Activated CD4-positive, alpha-beta T cell treated with anti-CD3 and anti-CD28 coated beads, Interleukin-2, amount 50 U/mL, for 48 hours (primary cell): Measurements from ENCODE around the gene UNKL.
"Not testable (repeated sequence)": the region's sequence is repeated elsewhere in the genome, so short reads cannot be mapped to it uniquely, and the experiment has no call there.

ENCODE experiments used
- DNase-seq, 2 experiments: peaks; one replicate each; pipeline ENCODE4 v3.0.0-alpha.2; 2020

Gene UNKL

DNA sequence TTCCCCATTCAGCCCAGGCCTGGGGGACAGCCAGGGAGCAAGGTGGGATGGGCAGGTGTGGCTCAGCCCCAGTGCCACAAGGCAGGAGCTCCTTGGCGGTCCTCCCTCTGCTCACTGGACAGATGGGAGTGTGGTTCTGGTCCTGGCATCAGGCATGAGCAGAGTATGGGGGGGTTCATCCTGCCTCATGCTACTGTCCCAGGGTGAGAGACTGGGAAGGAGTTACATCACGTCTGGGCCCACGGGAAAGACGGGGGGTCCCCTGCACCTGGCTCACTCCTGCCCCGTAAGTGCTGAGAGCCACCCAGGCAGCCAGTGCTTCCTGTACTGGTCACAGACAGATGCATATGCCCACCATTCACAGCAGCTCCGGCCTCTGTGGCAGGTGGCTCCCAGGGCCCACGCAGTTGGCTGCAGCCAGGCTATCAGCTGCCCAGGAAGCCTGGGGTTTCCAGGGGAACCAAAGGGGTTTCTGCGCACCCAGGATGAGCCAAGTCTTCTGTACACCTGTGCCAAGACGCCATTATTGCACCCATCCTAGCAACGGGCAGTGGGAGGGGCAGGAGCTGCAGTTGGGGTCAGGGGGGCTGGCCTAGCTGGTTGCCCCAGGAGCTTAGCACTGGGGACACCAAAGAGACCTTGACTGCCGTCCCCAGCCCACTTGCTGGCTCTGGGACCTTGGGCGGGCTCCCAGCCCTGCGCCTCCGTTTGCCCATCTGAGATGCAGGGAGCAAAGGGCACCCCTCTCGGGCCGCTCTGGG, 79.1 kb downstream of the UNKL start:
- DNase-seq = no peak

DNA sequence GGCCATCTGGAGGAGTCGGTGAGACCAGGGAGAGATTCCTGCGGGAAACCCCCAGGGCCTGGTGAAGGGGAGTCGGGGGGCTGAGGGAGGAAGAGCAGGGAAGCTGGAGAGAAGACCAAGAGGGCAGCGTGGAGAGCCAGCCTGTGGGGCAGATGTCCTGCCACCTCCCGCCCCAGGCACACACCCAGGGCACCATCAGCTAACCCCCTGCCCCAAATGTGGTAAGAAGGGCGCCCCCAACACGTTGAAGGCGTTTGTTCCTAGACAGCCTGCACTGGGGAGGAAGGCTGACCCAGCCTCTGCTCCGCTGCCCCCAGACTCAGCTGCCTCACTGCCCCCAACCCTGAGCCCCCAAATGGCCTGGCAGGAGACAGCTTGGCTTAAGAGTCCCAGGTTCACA, 79.8 kb downstream of the UNKL start:
- no peak for DNase-seq

DNA sequence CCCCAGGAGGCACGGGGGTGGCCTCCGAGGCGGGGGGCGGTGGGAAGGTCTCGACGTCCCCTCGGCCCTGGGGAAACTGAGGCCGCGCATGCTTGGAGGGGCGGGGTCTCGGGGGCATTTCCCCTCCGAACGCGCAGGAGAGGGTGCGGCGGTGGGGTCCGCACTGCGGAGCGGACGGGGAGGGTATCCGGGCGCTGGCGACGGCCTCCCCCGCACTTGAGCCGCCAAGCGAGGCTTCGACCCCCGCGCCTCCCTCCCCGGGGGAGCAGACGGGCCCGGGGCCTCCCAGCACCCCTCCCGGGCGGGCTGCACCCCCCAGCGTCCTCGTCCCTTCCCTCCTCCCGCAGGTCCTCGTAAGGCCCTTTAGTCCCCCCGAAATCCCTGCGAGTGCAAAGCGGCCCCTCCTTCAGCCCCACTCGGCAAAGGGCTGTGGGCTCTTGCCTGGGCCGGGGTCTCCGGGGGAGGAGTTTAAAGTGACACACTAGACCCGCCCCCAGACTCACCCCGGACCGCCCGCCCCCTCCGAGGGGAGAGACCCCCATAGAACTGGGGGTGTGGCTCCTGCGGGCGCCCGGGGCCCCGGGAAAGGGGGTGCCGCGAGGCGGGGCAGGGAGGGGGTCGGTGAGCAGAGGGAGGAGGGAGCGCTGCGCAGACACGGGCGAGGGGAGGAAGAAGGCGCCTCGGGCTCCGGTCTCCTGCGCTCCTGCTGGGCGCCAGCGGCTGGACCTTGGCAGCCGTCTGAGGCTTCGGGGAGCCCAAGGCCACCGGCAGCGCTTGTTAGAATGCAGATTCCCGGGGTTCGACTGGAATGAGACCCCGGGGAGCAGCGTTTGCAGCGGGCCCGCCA, 80.4 kb downstream of the UNKL start:
- DNase-seq = no peak

DNA sequence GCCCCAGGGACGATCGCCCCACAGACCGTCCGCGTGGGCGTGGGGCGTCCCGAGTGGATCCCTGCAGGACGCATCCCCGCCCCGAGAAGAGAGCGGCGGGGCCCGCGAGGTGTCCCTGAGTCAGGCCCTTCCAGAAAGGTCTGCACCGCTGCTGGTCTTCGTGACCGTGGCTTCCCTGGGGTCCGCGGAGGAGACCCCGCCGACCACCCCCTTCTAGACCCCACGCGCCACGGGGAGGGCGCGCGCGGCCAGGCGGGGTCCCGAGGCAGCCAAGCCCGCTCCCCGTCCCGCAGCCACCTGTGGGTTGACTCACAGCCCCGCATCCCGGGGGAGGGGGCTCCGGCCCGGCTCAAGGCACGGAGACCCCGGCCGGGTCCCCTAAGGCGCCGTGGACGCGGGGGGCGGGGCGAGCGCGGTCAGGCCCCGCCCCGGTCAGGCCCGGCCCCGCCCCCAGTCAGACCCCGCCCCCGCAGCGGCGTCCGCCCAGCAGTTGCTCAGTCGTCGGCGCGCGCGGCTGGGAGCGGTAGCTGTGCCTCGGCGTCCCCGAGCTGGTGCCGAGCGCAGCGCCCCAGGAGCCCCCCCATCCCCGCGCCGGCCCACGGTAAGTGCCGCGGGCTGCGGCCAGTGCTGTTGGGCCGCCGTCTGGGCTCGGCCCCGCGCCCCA, 81.2 kb downstream of the UNKL start, which contains the start of gene BAIAP3:
TSS of gene BAIAP3 (plus strand) at position 497 of the 664 bp plus-strand sequence. CDS start 4,905 bp downstream, outside the sequence.
- peak; percentile 50 to 54 for DNase-seq

DNA sequence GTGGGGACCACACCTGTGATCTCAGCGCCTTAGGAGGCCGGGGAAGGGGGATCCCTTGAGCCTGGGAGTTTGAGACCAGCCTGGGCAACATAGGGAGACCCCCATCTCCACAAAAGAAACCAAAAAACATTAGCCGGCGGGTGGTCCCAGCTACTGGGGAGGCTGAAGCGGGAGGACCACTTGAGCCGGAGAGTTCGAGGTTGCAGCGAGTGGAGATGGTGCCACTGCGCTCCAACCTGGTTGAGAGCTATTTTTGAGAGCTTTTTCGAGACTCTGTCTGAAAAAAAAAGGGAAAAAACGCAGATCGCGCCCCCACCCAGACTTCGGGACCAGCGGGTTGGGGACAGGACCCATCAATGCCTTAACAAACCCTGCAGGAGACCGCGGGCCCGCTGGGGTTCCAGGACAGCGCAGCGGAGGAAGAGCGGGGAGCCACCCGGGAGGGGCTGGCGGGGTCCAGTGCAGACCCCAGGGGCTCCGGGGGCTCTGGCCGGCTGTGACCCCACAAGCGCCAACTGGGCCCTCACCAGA, 81.8 kb downstream of the UNKL start:
- no peak for DNase-seq

DNA sequence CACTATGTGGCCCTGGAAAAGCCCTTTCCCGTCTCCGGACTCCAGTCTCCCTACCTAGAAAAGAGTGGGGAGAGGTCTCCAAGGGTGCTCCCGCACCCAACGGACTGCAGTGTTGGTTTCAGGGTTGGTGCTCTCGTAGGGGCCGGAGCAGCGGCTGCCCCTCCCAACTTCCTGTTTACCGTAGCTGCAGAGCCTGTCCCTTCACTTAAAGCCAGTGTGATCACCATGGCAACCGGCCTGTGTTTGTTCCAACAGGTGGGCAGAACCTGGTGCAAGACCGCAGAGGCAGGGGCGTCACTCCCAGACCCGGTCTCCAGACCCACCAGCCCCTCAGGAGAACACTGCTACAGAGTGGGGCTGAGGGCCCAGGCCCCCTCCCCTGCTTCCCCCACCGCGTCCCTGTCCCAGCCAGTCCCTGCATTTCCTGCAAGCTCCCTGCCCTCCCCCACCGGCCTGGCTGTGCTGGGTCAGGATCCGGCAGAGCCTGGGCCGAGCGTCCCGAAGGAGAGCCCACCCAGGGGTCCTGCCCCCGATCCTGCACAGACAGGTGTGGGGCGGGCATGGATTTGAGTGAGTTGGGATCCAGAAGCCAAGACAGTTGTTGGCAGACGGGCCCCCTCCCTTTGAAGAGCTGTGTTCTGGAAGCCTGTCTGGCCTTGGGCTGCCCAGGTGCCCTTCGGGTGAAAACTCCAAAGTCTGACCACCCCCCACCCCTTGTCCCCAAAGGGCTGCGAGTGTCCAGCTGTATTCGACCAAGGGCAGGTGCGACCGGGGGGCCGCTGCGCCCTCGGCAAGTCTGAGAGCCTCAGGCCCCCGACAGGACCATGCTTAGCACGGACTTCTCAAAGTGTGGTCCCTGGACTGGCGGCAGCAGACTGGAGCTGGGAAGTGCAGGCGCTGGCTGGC, 82.5 kb downstream of the UNKL start:
- peak in 1 of 2 experiments; percentile 34 for DNase-seq

DNA sequence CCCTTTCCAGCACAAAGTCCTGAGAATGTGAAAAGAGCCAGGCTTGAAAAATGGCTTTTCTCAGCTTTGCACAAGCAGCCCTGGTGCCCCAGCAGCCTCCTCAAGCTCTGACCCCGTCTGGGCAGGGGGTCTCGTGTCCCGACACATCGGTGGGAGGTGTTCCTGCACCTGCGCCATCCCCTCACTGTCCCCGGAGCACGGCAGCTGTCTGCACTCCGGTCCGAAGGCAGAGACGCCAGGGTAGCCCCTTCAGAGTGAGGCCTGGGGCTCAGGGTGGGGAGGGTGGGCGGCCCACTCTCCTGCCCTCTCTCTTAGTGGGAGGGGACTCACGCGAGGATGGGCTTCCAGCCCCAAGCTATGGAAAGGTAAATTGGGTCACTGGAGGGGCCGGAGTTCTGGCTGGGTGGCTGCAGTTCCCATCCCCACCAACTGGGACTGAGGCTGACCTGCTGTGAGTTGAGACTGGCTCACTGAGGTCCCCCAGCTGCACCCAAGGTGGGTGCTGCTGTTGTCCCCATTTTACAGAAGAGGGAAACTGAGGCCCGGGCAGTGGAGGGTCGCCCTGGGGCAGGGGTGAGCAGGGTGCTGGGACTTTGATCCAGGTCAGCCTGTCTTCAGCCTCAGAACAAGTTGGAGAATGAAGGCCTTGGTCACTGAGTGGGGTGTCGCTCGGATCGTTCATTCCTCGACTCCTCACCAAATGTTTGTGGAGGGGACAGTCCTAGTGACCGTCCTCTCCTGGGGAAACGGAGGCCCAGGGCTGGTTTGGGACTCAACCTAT, 83.4 kb downstream of the UNKL start:
- DNase-seq = no peak

DNA sequence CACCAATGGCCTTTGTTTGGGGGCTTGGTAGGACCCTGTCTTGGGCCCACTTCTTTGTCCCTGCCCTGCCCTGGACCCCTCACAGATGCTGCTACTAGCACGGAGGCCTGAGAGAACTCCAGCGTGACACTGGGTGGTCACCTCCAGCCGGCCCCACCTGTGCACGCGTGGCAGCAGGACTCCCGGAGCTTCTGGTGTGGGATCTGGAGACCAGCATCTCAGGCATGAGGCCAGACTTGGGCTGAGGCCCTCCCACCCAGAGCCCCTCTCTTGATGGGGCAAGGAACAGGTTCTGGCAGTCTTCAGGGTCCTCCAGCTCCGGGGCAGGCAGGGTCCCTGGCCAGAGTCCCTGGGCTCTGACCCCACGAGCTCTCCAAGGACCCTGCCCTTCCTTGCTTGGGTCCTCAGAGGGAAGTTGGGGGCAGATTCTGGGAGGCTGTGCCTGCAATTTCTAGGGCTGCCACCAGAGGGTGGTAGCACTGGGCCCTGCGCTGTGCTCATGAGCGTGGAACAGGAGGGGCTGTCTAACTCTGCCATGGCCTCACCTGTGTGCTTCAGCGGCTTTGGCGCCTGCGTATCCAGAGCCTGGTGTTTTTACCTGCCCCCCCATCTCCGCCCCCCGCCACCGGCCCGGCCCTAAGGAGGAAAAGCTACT, 84.1 kb downstream of the UNKL start:
- DNase-seq = peak; percentile 38 to 40

DNA sequence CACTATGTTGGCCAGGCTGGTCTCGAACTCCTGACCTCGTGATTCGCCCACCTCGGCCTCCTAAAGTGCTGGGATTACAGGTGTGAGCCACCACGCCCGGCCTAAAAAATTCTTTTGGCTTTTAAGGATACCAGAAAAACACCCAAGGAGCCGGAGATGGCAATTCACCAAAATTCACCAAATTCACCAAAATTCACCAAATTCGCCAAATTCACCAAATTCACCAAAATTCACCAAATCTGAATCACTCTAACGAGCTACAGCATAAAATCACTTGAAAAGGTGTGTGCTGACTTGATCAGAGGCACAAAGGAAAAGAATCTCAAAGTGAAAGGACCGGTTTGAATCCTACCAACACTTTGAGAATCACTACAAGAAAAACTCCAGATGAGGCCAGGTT, 85.5 kb downstream of the UNKL start:
- DNase-seq = not testable (repeated sequence)

DNA sequence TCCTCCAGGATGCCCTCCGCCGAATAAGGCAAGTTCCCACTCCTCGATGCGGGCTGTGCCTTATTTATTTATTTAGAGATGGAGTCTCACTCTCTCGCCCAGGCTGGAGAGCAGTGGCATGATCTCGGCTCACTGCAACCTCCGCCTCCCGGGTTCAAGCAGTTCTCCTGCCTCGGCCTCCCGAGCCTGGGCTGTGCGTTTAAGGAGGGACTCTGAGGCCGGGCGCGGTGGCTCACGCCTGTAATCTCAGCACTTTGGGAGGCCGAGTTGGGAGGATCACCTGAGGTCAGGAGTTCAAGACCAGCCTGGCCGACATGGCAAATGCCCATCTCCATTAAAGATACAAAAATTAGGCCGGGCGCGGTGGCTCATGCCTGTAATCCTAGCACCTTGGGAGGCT, 86.4 kb downstream of the UNKL start:
- DNase-seq = not testable (repeated sequence)

DNA sequence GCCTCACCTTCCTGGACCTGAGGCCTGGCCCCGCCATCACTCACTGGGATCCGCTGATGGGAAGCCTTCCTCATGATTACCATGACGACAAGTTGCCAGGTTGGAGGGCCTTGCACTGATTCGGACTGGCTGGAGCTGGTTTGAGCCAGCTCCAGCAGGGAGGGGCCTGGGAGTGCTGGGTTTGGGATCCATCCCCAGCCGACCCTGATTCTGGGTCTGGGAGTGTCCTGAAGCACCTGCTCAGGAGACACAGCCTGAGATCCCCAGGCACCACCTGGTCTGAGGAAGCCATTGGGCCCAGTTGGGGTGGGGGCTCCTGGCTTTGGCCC, 86.9 kb downstream of the UNKL start:
- DNase-seq = no peak

DNA sequence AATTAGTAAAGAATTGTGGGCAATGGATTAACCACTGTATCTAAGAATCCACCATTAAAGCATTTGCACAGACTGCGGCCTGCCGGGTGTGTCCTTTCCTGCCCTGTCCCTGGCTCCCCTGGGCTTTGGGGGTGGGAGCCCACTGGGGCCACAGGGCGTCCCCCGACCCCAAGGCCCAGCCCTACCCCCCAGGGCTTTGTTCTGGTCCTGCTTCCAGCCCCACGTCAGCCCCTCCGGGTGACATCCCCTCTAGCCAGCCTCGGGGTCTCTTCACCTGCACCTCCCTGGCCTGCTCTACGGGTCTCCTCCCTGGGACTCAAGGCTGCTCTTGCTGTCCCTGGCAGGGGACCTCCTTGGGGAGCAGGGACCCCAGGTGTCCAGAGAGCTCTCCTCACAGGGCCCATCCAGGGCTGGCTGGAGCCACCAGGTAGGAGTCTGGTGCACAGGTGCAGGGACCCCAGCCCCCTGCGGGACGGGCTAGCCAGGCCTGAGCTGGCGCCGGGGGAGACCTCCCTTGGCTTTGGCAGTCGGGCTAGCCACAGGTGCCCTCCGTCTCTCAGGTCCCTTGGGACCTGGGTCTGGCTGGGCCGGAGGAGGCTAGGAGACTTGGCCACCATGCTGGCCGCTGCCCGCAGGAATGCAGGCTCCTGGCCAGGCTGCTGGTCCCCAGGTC, 87.4 kb downstream of the UNKL start:
- no peak for DNase-seq

DNA sequence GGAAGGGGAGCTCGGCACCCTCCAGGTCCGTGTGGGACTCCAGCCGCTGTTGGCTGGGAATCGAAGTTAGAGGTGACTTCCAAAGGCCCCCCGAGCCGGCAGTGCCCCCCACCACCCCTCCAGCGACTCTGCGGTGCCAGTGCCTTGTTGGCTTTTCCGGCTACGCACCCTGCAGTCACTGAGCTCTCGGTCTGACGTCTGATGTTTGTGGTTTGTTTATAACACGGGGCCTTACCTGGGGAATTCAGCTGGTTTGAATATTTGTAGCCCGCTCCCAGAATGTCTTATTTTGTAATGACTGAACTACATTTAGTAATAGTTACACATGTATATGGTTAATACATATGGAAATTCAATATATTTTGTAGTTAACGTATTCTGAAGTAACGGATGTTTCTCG, 88.1 kb downstream of the UNKL start:
- DNase-seq = no peak

DNA sequence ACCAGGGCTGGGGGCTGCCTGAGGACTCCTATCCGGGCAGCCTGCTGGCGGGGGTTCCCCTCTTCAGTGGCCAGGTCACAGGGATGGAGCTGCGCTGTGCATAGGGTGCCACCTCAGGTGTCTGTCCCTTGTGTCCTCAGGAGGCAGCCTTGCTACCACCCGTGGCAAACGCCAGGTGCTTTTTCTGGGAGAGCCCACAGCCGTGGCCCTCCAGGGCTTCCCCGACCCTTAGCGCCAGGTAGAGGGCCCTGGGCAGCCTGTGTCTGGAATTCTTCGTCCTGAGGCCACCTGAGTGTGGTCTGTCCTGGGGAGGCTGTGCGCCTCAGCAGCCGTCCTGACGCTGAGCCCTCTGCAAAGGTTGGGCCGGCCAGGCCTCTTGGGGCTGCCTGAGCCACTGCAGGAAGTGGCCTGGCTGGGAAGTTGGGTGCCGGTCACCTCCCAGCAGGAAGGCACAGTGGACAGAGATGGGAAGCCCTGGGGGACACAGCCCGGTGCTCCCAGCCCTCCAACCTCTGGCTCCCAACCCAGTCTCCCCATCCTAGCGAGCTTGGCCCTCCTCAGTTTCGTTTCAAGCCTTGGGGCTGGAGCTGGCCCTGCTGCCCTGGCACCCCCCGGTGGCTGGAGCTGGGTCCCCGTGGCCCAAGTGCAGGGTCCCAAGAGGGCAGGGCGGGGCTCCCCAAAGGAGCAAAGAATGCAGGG, 88.7 kb downstream of the UNKL start:
- no peak for DNase-seq

DNA sequence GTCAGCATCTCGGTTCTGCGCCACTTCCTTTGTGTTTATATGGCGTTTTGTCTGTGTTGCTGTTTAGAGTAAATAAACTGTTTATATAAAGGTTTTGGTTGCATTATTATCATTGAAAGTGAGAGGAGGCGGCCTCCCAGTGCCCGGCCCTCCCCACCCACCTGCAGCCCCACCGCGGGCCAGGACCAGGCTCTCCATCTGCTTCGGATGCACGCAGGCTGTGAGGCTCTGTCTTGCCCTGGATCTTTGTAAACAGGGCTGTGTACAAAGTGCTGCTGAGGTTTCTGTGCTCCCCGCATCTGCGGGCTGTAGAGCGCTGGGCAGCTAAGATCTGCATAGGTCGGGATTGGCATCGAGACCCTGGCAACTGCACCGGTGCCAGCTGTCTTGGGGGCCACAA, 89.2 kb downstream of the UNKL start:
- DNase-seq = no peak

DNA sequence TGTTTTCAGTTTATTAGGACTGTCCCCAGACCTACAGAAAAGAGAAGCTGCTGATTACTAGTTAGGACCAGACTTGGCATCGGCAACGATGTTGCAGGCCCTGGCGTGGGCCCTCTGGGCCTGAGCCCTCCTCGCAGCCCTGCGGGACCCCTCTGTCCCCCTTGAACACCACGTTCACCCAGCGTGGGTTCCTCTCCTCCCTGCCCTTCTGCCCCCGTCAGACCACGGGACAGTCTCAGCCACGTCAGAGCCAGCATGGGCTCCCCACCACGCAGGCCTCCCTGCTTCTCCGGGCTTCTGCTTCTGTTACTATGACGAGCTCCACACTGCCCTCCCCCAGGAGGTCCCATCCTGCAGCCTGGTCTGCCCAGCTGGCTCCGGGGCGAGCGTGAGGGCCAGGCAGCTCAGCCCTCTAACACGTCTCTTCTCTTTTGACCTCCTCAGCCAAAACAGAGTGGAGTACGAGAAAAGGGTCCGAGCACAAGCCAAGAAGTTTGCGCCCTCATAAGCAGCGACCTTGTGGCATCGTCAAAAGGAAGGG, 90.1 kb downstream of the UNKL start:
- no peak for DNase-seq

DNA sequence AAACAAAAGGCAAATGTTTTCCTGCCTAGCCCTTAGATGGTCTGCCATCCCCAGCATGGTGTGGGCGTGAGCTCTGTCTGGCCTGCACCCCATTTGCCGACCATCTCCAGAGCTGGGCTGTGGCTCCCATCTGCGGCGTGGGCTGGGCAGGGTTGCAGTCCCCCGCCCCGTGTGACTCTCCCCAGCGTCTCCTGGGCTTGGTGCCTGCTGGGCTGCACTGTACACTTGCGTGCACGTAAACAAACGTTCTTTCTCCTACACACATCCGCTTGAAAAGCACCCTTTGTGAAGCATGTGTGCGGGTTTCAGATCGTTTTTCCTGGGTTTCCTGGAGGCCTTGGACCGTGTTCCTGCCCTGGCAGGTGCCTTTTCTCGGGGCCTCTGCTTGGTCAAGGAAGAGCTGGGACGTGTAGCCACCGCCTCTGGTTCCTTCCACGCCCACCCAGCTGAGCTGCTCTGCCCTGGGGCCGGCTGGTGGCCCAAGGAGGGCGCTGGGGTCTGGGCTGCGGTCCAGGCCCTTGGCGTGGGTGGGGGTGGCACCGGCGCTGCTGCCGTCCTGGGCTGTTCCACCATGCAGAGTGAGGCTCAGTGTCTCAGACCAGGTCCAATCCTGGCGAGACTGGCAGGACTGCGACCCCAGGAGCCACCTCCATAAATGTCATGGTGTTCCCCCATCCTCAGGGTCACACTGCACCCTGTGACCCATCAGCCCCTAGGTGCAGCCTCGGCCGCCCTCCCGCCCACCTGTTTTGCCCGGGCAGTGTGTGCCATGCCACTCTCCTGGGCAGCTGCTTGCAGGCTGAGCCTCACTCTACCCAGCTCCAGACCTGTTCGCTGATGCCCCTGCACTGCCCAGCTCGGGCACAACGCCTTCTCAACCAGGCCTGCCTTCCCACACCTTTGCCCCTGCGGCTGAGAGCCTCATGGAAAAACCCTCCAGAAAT, 90.9 kb downstream of the UNKL start:
- DNase-seq = no peak

DNA sequence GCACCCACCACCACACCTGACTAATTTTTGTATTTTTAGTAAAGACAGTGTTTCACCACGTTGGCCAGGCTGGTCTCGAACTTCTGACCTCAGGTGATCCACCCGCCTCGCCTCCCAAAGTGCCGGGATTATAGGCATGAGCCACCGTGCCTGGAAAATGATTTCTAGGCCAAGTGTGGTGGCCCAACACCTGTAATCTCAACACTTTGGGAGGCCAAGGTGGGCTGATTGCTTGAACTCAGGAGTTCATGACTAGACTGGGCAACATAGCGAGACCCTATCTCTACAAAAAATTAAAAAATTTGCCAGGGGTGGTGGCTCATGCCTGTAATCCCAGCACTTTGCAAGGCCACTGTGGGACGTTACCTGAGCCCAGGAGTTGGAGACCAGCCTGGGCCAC, 92.1 kb downstream of the UNKL start:
- no peak for DNase-seq
